ENCODE results near the gene NCAPD2.

- TF ChIP-seq POLR2A (IDR thresholded peaks at IDR 0.05): no peak
- TF ChIP-seq, protein P1, sequence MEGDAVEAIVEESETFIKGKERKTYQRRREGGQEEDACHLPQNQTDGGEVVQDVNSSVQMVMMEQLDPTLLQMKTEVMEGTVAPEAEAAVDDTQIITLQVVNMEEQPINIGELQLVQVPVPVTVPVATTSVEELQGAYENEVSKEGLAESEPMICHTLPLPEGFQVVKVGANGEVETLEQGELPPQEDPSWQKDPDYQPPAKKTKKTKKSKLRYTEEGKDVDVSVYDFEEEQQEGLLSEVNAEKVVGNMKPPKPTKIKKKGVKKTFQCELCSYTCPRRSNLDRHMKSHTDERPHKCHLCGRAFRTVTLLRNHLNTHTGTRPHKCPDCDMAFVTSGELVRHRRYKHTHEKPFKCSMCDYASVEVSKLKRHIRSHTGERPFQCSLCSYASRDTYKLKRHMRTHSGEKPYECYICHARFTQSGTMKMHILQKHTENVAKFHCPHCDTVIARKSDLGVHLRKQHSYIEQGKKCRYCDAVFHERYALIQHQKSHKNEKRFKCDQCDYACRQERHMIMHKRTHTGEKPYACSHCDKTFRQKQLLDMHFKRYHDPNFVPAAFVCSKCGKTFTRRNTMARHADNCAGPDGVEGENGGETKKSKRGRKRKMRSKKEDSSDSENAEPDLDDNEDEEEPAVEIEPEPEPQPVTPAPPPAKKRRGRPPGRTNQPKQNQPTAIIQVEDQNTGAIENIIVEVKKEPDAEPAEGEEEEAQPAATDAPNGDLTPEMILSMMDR (IDR thresholded peaks at IDR 0.05): no peak
These were observed 32.3 kb upstream of the NCAPD2 start for GRCh38 chr12:6461401-6462233.
